Brain microvascular endothelial cell (primary cell): ENCODE measurements around the gene FARS2.

Experiments used
- DNase-seq: peaks from one replicate; pipeline ENCODE4 v3.0.0-alpha.2; 2020
- H3K27ac ChIP-seq: fragments of 250-450 bp; sonication (Bioruptor Pico); 2 replicates; pipeline ENCODE4 v1.5.1; 2020; ENCODE audit warnings: mild to moderate bottlenecking, moderate library complexity
- H3K27me3 ChIP-seq: fragments of 250-450 bp; sonication (Bioruptor Pico); replicated peaks from 2 replicates; pipeline ENCODE4 v1.5.1; 2020; ENCODE audit warnings: mild to moderate bottlenecking
- H3K36me3 ChIP-seq: fragments of 250-450 bp; sonication (Bioruptor Pico); replicated peaks from 2 replicates; pipeline ENCODE4 v1.5.1; 2020; ENCODE audit warnings: mild to moderate bottlenecking
- H3K4me3 ChIP-seq: 2 replicates; pipeline ENCODE4 v1.5.1; 2011; ENCODE audit warnings: low read depth, mild to moderate bottlenecking, control low read depth, low read length, moderate library complexity
- CTCF ChIP-seq: IDR thresholded peaks from 2 replicates; pipeline ENCODE4 v1.5.1; 2011; ENCODE audit warnings: low read depth, mild to moderate bottlenecking, moderate library complexity, low read length, control low read depth, inconsistent platforms; ENCODE audit errors: missing control alignments
- in situ Hi-C: cut with HindIII; loops from 2 replicates; pipeline ENCODE4 v1.10.0; 2017; ENCODE audit warnings: low sequenced_read_pairs, low pct_ligation_motif_present

The FARS2 gene

GRCh38 chr6:5666695-5667094 lies 405.4 kb downstream of the FARS2 start:
- in situ Hi-C loops, result no loop called here
- TF ChIP-seq CTCF, result no peak
- no peaks in the 10 kb centered on the region for H3K27me3 ChIP-seq
- no peak overlapping the region for H3K27ac ChIP-seq
- DNase-seq, result no peak
- H3K36me3 ChIP-seq, result no peaks in the 10 kb centered on the region
- no peak overlapping the region for H3K4me3 ChIP-seq

GRCh38 chr6:5667737-5668136 lies 406.4 kb downstream of the FARS2 start:
- H3K27ac ChIP-seq, result no peak overlapping the region
- no peaks in the 10 kb centered on the region for H3K27me3 ChIP-seq
- in situ Hi-C loops, result no loop called here
- TF ChIP-seq CTCF, result no peak
- H3K36me3 ChIP-seq, result no peaks in the 10 kb centered on the region
- no peak overlapping the region for H3K4me3 ChIP-seq
- no peak for DNase-seq

GRCh38 chr6:5670381-5670780 lies 409.1 kb downstream of the FARS2 start:
- Histone ChIP-seq H3K27me3 (no peaks in the 10 kb centered on the region), H3K27ac (no peak overlapping the region), H3K36me3 (no peaks in the 10 kb centered on the region), H3K4me3 (no peak overlapping the region)
- TF ChIP-seq CTCF, result no peak
- no peak for DNase-seq
- in situ Hi-C loops, result no loop called here

- no peaks in the 10 kb centered on the region for H3K36me3 ChIP-seq
- no peak for TF ChIP-seq CTCF
- no peak for DNase-seq
- H3K4me3 ChIP-seq, result no peak overlapping the region
- in situ Hi-C loops, result no loop called here
- H3K27ac ChIP-seq, result no peak overlapping the region
- no peaks in the 10 kb centered on the region for H3K27me3 ChIP-seq
Measured at GRCh38 chr6:5670811-5671561, 409.7 kb downstream of the FARS2 start.

GRCh38 chr6:5671601-5672559 lies 410.6 kb downstream of the FARS2 start:
- no peaks in the 10 kb centered on the region for H3K27me3 ChIP-seq
- H3K36me3 ChIP-seq, result no peaks in the 10 kb centered on the region
- H3K27ac ChIP-seq, result peak overlapping the region; percentile 33
- no peak for DNase-seq
- no peak overlapping the region for H3K4me3 ChIP-seq
- TF ChIP-seq CTCF, result no peak
- in situ Hi-C loops, result no loop called here
